GM10266 (cell line): ENCODE measurements around the gene TRPM4.

Experiments
- DNase-seq: peaks from one replicate; pipeline ENCODE4 v3.0.0; 2012; ENCODE audit errors: extremely low spot score
- CTCF ChIP-seq: IDR thresholded peaks from 2 replicates; pipeline ENCODE4 v1.5.1; 2012; ENCODE audit warnings: mild to moderate bottlenecking, low read depth; ENCODE audit not compliant: control insufficient read depth, insufficient read depth; ENCODE audit errors: missing control alignments

TRPM4 gene

GRCh38 chr19:49114630-49115363 lies 42.8 kb upstream of the TRPM4 start:
- no peak for DNase-seq
- no peak for TF ChIP-seq CTCF

DNA sequence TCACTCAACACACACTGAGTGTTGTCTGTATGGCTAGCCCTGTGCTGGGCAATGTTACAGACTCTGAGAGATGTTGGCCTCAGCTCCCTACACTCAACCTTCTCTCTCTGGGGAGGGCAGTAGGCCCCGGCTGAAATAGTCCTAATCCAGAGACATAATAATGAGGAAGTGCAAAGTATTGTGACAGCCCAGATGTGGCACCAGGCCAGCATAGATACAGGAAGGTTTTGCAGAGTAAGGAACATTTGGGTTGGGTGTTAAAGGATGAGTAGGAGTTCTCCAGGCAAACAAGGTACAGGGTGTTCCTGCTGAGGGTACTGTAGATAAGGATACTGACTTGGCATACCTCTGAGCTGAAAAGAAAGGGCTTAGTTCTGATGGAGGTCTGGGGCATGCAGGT lies 41.0 kb upstream of the TRPM4 start:
- DNase-seq = no peak
- TF ChIP-seq CTCF = no peak

DNA sequence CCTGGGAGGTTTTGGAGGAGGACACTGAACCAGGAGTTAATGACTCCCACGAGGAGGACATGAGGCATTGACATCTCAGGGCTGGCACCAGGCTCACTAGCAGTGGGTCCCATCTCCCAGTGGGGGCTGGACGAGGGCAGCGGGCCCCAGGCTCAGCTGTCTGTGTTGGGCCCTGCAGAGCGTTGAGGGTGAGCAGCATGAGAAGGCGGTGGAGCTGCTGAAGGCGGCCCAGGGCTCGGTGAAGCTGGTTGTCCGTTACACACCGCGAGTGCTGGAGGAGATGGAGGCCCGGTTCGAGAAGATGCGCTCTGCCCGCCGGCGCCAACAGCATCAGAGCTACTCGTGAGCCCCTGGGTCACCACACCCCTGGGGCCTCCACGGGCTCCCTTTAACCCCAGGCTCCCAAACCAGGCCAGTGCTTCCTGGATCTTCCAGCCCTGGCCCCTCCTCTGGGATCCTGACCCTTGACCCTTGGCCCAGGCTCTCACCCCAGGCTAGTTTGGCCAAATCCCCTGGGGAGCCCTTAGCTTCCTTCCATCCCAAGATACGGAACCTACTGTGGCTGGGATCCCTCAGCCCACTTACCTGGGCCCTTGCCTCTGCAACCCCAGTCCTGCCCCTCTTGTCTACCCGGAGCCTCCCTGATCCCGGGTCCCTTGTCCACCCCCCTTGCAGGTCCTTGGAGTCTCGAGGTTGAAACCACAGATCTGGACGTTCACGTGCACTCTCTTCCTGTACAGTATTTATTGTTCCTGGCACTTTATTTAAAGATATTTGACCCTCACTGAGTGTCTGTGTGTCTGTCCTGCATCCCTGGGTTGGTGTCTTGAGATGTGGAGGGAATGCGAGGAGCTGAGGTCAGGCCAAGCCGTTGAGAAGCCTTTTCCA lies 39.7 kb upstream of the TRPM4 start:
- DNase-seq = no peak
- no peak for TF ChIP-seq CTCF

DNA sequence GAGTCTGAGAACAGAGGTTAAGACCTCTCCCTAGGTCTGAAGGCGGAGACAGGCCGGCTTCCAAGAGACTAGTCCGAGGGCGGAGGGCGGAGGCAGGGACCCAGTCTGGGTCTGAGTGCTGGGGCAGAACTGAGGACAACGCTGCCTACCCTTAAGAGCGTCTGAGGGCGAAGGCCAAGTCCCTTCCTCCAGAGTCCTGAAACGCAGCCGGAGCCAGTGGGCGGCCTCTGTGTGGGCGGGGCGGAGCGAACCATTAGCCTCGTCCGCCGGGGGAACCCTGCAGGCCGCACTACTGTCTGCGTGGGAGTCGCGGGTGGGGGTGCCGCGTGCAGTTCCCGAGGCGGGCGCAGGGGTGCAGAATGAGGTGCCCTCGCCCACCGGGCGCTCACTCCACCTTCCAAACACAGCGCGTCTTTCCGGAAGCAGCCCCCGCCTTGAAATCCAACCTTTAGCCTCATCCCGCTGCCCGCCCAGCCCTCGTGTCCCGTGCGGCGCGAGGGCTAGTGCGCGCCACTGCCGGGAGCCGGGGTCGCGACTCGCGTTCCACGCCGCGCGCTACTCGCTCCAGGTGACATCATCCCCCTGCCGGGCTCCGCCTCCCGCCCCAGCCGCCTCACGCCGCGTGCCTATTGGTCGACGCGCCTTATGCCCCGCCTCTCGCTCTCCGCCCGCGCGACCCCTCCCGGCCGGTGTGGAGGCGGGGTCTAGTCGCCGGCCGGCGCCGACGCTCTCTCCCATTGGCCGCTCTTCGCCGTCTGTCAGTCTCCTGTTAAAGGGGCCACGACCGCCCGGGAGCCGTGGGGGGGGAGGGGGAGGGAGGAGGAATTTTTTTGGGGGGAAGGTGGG lies 38.8 kb upstream of the TRPM4 start, which contains the start of gene C19orf73:
TSS of gene C19orf73 (minus strand) at position 579 of the 846 bp plus-strand sequence. CDS start at position 458, 121 bp downstream.
- peak; percentile 3 for TF ChIP-seq CTCF
- peak; percentile 100 for DNase-seq

DNA sequence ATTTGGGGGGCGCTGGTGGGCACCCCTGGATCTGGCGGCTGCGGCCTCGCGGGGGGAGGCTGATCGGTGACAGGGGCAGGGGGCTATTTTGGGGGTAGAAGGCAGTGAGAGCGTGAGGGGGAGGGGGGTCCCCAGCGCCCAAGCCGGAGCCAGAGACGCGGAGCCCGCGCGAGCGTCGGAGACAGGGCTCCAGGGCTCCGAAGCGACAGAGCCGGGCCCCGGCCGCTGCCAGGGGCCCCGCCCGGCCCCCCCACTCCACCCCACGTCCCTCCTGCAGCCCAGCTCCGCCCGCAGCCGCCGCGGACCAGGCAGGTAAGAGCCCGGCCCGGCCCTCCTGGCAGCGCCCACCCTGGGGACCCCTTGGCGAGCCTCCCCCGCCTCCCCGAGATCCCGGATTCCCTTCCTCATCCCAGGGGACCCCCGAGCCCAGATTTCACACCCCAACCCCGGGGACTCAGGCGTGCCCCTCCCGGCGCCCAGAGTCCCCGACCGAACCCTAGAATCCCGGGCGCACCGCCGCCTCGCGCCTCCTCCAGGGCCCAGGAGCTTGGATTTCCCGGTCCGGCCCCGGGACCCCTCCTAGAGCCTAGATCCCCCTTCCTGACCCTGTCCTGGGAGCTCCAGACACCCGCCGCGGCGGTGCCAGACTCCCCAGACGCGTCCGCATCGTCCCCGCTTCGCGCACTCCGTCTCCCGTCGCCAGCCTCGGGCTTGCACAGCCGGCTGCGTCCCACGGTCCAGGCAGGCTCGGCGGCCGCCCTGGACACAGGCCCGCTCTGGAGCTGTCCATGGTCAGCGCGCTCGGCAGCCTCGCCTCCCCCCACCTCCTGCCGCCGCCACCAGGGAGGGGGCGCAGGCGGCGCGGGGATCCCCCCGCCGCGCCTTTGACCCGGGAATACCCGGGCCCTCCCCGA lies 37.9 kb upstream of the TRPM4 start, which contains the start of gene PPFIA3:
TSS of gene PPFIA3 (plus strand) at position 134 of the 914 bp plus-strand sequence. CDS start 8,330 bp downstream, outside the sequence.
- no peak for DNase-seq
- TF ChIP-seq CTCF = no peak

GRCh38 chr19:49120325-49120683 lies 37.3 kb upstream of the TRPM4 start:
- DNase-seq = no peak
- no peak for TF ChIP-seq CTCF
